H1 (cell line): Measurements from ENCODE around the gene CPXM2. TPM values are rescaled to one million over a fixed set of nuclear protein-coding genes. Genes with fewer than 3 reads are reported as not detected.

ENCODE experiments used
- CTCF ChIA-PET: fragments of 300-600 bp; sonication (Branson Sonifier 250); formaldehyde crosslinking; loops from one replicate; lab custom pipeline; 2021; ENCODE audit not compliant: partially characterized antibody; lab: Charles Lee
- POLR2A ChIA-PET: fragments of 300-600 bp; sonication (Branson Sonifier 250); formaldehyde crosslinking; loops from one replicate; lab custom pipeline; 2021; ENCODE audit warnings: inconsistent platforms; ENCODE audit not compliant: partially characterized antibody; lab: Charles Lee
- DNase-seq, 2 experiments: peaks; one replicate each; pipeline versions ENCODE4 v3.0.0 to v3.0.0-alpha.2; 2010 to 2022; ENCODE audit warnings: low spot score in 2 of 2, low read depth in 1 of 2, mixed read lengths in 1 of 2
- FAIRE-seq: peaks from 2 replicates; lab custom pipeline; 2011; peaks lifted over from hg19 to GRCh38; lab: Jason Lieb, UNC
- H2AFZ ChIP-seq: 2 replicates; pipeline ENCODE4 v1.8.1; 2012; ENCODE audit warnings: low read length, inconsistent platforms
- H2AK5ac ChIP-seq: 2 replicates; pipeline ENCODE4 v1.6.1; 2013; ENCODE audit warnings: low read depth, low read length
- H2BK120ac ChIP-seq: replicated peaks from 2 replicates; pipeline ENCODE3; 2013; ENCODE audit warnings: low read depth, low read length, inconsistent platforms
- H2BK12ac ChIP-seq: 2 replicates; pipeline ENCODE4 v1.6.1; 2013; ENCODE audit warnings: low read depth, low read length
- H2BK15ac ChIP-seq: 2 replicates; pipeline ENCODE4 v1.6.1; 2013; ENCODE audit warnings: low read length
- H2BK20ac ChIP-seq: 2 replicates; pipeline ENCODE4 v1.6.1; 2013; ENCODE audit warnings: low read length
- H2BK5ac ChIP-seq: 2 replicates; pipeline ENCODE4 v1.6.1; 2013; ENCODE audit warnings: low read depth, low read length
- H3K14ac ChIP-seq: 2 replicates; pipeline ENCODE4 v1.6.1; 2013; ENCODE audit warnings: inconsistent platforms; ENCODE audit not compliant: insufficient read length
- H3K18ac ChIP-seq: 2 replicates; pipeline ENCODE4 v1.6.1; 2013; ENCODE audit warnings: low read length; ENCODE audit errors: extremely low read depth
- H3K23ac ChIP-seq: 2 replicates; pipeline ENCODE4 v1.6.1; 2013; ENCODE audit warnings: inconsistent platforms; ENCODE audit not compliant: insufficient read length
- H3K23me2 ChIP-seq: 2 replicates; pipeline ENCODE4 v1.6.1; 2013; ENCODE audit warnings: low read depth, low read length
- H3K27ac ChIP-seq: 2 replicates; pipeline ENCODE4 v1.6.1; 2011; ENCODE audit warnings: low read depth, low read length, inconsistent platforms
- H3K27me3 ChIP-seq, 4 experiments: replicated peaks in 1 of 4; 1 replicate in 1 of 4; 2 replicates in 3 of 4; pipeline versions ENCODE4 v1.6.1 to v1.8.1; 2011 to 2013; ENCODE audit warnings: low read length in 3 of 4, mild to moderate bottlenecking in 3 of 4, inconsistent platforms in 2 of 4, mixed read lengths in 2 of 4, moderate library complexity in 1 of 4; ENCODE audit not compliant: control insufficient read depth in 3 of 4, insufficient read depth in 3 of 4; ENCODE audit errors: extremely low read depth in 1 of 4
- H3K36me3 ChIP-seq, 4 experiments: 2 replicates each; pipeline versions ENCODE4 v1.6.1 to v1.8.1; 2011 to 2013; ENCODE audit warnings: mild to moderate bottlenecking in 4 of 4, low read length in 3 of 4, moderate library complexity in 2 of 4, control low read depth in 1 of 4, inconsistent platforms in 1 of 4; ENCODE audit not compliant: insufficient read depth in 4 of 4, control insufficient read depth in 2 of 4
- H3K4ac ChIP-seq: replicated peaks from 2 replicates; pipeline ENCODE3; 2013; ENCODE audit warnings: low read length, low read depth, mixed read lengths, inconsistent platforms; ENCODE audit not compliant: insufficient read length
- H3K4me1 ChIP-seq, 4 experiments: replicated peaks in 1 of 4; 1 replicate in 1 of 4; 2 replicates in 3 of 4; pipeline versions ENCODE4 v1.6.1 to v1.8.1; 2011 to 2013; ENCODE audit warnings: low read length in 3 of 4, inconsistent platforms in 2 of 4, mixed read lengths in 1 of 4; ENCODE audit not compliant: insufficient read depth in 4 of 4, control insufficient read depth in 3 of 4
- H3K4me2 ChIP-seq, 2 experiments: 2 replicates each; pipeline versions ENCODE4 v1.6.1 to v1.8.1; 2011 to 2013; ENCODE audit warnings: low read depth in 2 of 2, low read length in 2 of 2, control low read depth in 1 of 2, inconsistent platforms in 1 of 2, mild to moderate bottlenecking in 1 of 2; ENCODE audit not compliant: insufficient read depth in 1 of 2
- H3K4me3 ChIP-seq, 4 experiments: fragments of 200-600, 300-600 bp in 1 of 4; sonication (generic), shearing (Covaris generic), sonication (Bioruptor Twin) in 1 of 4; 2 replicates each; pipeline versions ENCODE4 v1.5.1 to v1.8.1; 2011 to 2016; ENCODE audit warnings: low read length in 4 of 4, low read depth in 3 of 4, control low read depth in 2 of 4, inconsistent platforms in 2 of 4, mild to moderate bottlenecking in 2 of 4, mixed read lengths in 1 of 4, moderate library complexity in 1 of 4; ENCODE audit not compliant: insufficient read depth in 2 of 4; ENCODE audit errors: extremely low read depth in 1 of 4
- H3K56ac ChIP-seq: replicated peaks from 2 replicates; pipeline ENCODE3; 2013; ENCODE audit warnings: low read depth, mild to moderate bottlenecking, mixed read lengths, low read length, inconsistent platforms; ENCODE audit not compliant: insufficient read length
- H3K79me1 ChIP-seq: 2 replicates; pipeline ENCODE4 v1.6.1; 2013; ENCODE audit warnings: low read depth, low read length, control low read depth
- H3K79me2 ChIP-seq, 2 experiments: 2 replicates each; pipeline versions ENCODE4 v1.6.1 to v1.8.1; 2012 to 2013; ENCODE audit warnings: low read length in 2 of 2, mild to moderate bottlenecking in 2 of 2, inconsistent platforms in 1 of 2; ENCODE audit not compliant: insufficient read depth in 2 of 2, control insufficient read depth in 1 of 2
- H3K9ac ChIP-seq, 4 experiments: replicated peaks in 1 of 4; 1 replicate in 1 of 4; 2 replicates in 3 of 4; pipeline versions ENCODE4 v1.6.1 to v1.8.1; 2011 to 2013; ENCODE audit warnings: low read depth in 3 of 4, low read length in 3 of 4, control low read depth in 2 of 4, mild to moderate bottlenecking in 2 of 4, moderate library complexity in 2 of 4, inconsistent platforms in 1 of 4; ENCODE audit errors: extremely low read depth in 1 of 4
- H3K9me3 ChIP-seq, 2 experiments: 2 replicates each; pipeline versions ENCODE4 v1.6.1 to v1.8.1; 2012 to 2013; ENCODE audit warnings: mild to moderate bottlenecking in 2 of 2, moderate library complexity in 2 of 2, control low read depth in 1 of 2, inconsistent platforms in 1 of 2, low read depth in 1 of 2, low read length in 1 of 2, mixed read lengths in 1 of 2; ENCODE audit not compliant: insufficient read depth in 2 of 2
- H4K20me1 ChIP-seq, 2 experiments: replicated peaks in 1 of 2; 2 replicates each; pipeline versions ENCODE3 to v1.8.1; 2011 to 2013; ENCODE audit warnings: inconsistent platforms in 2 of 2, low read length in 2 of 2, mild to moderate bottlenecking in 1 of 2; ENCODE audit not compliant: insufficient read depth in 2 of 2, control insufficient read depth in 1 of 2
- H4K5ac ChIP-seq: 2 replicates; pipeline ENCODE4 v1.6.1; 2013; ENCODE audit warnings: low read length, low read depth, mixed read lengths, inconsistent platforms; ENCODE audit not compliant: insufficient read length
- H4K8ac ChIP-seq: 2 replicates; pipeline ENCODE4 v1.8.0; 2013; ENCODE audit warnings: mild to moderate bottlenecking, moderate library complexity, low read length, inconsistent platforms; ENCODE audit not compliant: insufficient read depth; ENCODE audit errors: extremely low read depth
- H4K91ac ChIP-seq: replicated peaks from 2 replicates; pipeline ENCODE3; 2013; ENCODE audit warnings: low read length, mixed read lengths, inconsistent platforms; ENCODE audit not compliant: insufficient read length
- BACH1 ChIP-seq: IDR thresholded peaks from 2 replicates; pipeline ENCODE4 v1.6.1; 2012; ENCODE audit warnings: low read length, improper control_type of control experiment
- BCL11A ChIP-seq, 2 experiments: IDR thresholded peaks; one replicate each; pipeline ENCODE4 v1.6.1; 2011; ENCODE audit warnings: low read depth in 2 of 2, low read length in 2 of 2, mild to moderate bottlenecking in 2 of 2
- CEBPB ChIP-seq: IDR thresholded peaks from 2 replicates; pipeline ENCODE4 v1.6.1; 2012; ENCODE audit warnings: low read depth, low read length
- EGR1 ChIP-seq: IDR thresholded peaks from 2 replicates; pipeline ENCODE4 v1.6.1; 2011; ENCODE audit warnings: low read depth, low read length, borderline replicate concordance
- EZH2 ChIP-seq: fragments of 200-600 bp; sonication (generic); IDR thresholded peaks from 2 replicates; pipeline ENCODE4 v1.7.1; 2012; ENCODE audit warnings: low read depth, mild to moderate bottlenecking, moderate library complexity, low read length, inconsistent platforms; ENCODE audit not compliant: severe bottlenecking
- TAF7 ChIP-seq: optimal IDR thresholded peaks from 2 replicates; pipeline ENCODE3; 2011; ENCODE audit warnings: low read depth, mild to moderate bottlenecking, inconsistent platforms, low read length, moderate library complexity, borderline replicate concordance
- WGBS, 2 experiments: shearing (Covaris generic) in 1 of 2; methylation state at CpG; one replicate each; pipeline versions ENCODE4 v1.1.6 to v1.1.7; 2013 to 2015; ENCODE audit warnings: low lambda C conversion rate in 2 of 2, mixed read lengths in 2 of 2, inconsistent platforms in 1 of 2, low coverage in 1 of 2, missing lambda C conversion rate in 1 of 2; ENCODE audit not compliant: insufficient replicate concordance in 2 of 2, insufficient coverage in 1 of 2, insufficient read length in 1 of 2; ENCODE audit errors: extremely low coverage in 1 of 2, missing lambda C conversion rate in 1 of 2; 5-methylcytosine and 5-hydroxymethylcytosine counted together
- polyA plus RNA-seq, 7 experiments: library from polyadenylated mRNA; depleted of rRNA in 3 of 7; stranded (reverse) in 5 of 7; unstranded in 2 of 7; fragments of >200 nt in 5 of 7; fragments of 200-250 nt in 2 of 7; gene quantifications; 1 replicate in 5 of 7; 2 replicates in 1 of 7; 4 replicates in 1 of 7; pipeline versions ENCODE4 v1.2.1 to v1.2.3, GENCODE V29; 2011 to 2013; ENCODE audit warnings: missing spikeins in 2 of 7, mixed read lengths in 2 of 7
- total RNA-seq: library from RNA; stranded (reverse); fragmentation: NEBNext Ultra II Directional; extraction: Animal tissue kit (Norgen Biotek cat#: 25700); gene quantifications from 2 replicates; pipeline ENCODE4 v1.2.1, GENCODE V29; 2021

CPXM2 gene
- total and polyA plus RNA-seq, 2 of the 8 experiments (the other 6 are each of a cell fraction or from before 2014, with no cell fraction given) = 2.4 to 2.9 TPM

DNA sequence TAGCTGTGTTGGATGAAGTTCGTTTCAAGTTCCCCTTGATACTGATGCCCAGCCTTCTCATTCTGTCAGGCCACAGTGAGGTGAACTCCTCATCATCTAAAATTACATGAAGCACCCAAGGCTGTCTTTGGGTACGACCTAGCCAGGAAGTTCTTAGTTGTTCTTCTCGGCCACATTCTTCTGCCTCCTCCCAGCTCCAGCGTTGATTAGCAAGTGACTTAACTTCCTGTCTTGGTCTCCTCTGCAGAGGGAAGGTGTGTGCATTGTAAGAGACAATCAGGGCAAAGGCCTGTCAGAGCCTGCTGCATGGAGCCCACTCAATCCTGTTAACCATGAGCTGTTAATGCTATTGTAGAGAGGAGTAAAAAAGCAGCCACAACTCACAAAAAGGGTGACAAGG lies 43.2 kb upstream of the CPXM2 start:
- Histone ChIP-seq H3K4me2 (no peak overlapping the region), H3K9ac (no peak overlapping the region), H4K8ac (no peak overlapping the region), H2BK20ac (no peak overlapping the region), H2BK5ac (no peak overlapping the region), H3K36me3 (no peaks in the 10 kb centered on the region), H3K27ac (no peak overlapping the region), H3K23me2 (peaks cover 5% of the 10 kb centered on the region; the same call in 1 of the 2 replicates), H3K4ac (no peak overlapping the region), H2BK15ac (no peak overlapping the region), H4K91ac (no peak overlapping the region), H3K9me3 (peaks cover 17 to 26% of the 10 kb centered on the region in 2 experiments; a peak in 3 of 4 replicates), H3K56ac (no peak overlapping the region), H3K27me3 (0 out of 7 replicates have a peak, but pooled peaks cover 0 to 2% (median 0%) of the 10 kb centered on the region in 4 experiments), H3K14ac (no peak overlapping the region), H3K79me1 (no peaks in the 10 kb centered on the region), H4K5ac (no peak overlapping the region), H3K4me1 (no peaks in the 10 kb centered on the region), H4K20me1 (peaks cover 0 to 4% of the 10 kb centered on the region in 2 experiments), H3K4me3 (no peak overlapping the region), H3K18ac (no peak overlapping the region), H2BK120ac (no peak overlapping the region), H2AFZ (no peak overlapping the region), H2AK5ac (no peak overlapping the region), H3K23ac (no peak overlapping the region), H2BK12ac (no peak overlapping the region), H3K79me2 (no peaks in the 10 kb centered on the region)
- FAIRE-seq (no peak), DNase-seq (no peak)
- WGBS, 2 experiments = 85% methylated on average over 4 of the region's 4 CpGs; no CpG with 5 or more reads in 1 of the 2 experiments
- ChIA-PET CTCF (interaction anchor here (1.5 kb wide), 1 partner anchor 272 kb away, joined by 4 read pairs; no protein-coding TSS in a partner anchor), POLR2A (interaction anchor here (0.6 kb wide), 1 partner anchor 173 kb away, joined by 3 read pairs; no protein-coding TSS in a partner anchor)
- no peak for TF ChIP-seq EZH2
- TF ChIP-seq CEBPB = no peak
- no peak for TF ChIP-seq TAF7
- no peak for TF ChIP-seq EGR1
- TF ChIP-seq BACH1 = no peak
- no peak for TF ChIP-seq BCL11A (IDR thresholded peaks at IDR 0.05; ENCODE audit: low read depth in 2 of 2, low read length in 2 of 2)
